GM18502 (cell line): ENCODE results near the gene SLC2A5.

ENCODE experiments used
- ATAC-seq: cut with Tn5 transposase; IDR thresholded peaks from one replicate; pipeline ENCODE4 v1.9.1; 2021; ENCODE audit warnings: mild to moderate bottlenecking; ENCODE audit not compliant: unreplicated experiment, poor library complexity

The SLC2A5 gene

DNA sequence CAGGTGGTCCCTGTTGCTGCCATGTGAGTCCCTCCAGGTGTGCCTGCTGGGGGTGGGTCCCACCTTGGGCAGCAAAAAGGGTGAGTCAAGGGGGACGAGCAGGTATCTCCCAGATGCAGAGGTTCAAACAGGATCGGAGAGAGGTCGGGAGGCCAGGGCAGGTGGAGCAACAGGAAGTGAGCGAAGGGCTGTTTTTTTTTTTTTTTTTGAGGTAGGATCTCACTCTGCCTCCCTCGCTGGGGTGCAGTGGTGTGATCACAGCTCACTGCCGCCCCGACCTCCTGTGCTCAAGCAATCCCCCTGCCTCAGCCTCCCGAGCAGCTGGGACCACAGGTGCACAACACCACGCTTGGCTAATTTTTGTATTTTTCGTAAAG is 82.6 kb downstream of the SLC2A5 start:
- no peak for ATAC-seq

DNA sequence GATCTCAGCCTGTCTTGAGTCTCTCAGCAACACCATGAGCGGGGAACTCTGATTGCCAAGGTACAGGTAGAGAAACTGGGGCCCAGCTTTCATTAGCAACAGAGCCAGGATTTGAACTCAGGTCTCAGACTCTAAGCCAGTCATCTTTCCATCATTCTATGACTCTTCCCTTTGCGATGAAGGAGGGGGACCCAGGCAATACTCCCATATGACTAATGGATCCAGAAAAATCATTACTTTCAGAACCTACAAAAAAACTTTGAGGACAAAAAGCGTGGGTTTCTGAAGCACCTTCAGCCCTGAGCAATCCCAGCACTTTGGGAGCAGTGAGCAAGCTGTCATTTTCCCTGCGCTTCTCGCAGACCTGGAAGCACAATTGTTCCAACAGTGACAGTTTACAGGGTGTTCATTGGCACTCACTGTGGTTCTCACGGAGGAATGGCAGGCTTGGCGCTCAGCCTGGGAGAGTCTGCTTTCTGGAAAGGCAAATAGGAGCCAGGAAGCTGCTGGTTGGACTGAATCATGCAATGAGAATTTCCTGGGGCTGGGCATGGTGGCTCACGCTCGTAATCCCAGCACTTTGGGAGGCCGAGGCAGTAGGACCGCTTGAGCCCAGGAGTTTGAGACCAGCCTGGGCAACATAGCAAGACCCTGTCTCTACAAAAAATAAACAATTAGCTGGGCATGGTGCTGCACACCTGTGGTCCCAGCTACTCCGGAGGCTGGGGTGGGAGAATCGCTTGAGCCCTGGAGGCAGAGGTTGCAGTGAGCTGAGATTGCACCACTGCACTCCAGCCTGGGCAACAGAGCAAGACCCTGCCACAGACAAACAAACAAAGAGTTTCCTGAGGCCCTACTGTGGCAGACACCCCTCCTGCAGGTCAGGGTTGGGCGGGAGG is 83.3 kb downstream of the SLC2A5 start:
- ATAC-seq = no peak
